Measurements from ENCODE around the gene MVD. TPM values are rescaled to one million over a fixed set of nuclear protein-coding genes. Genes with fewer than 3 reads are reported as not detected.

MVD gene
- total and polyA plus RNA-seq, 10 of the 15 experiments (the other 5 are each of a cell fraction or from before 2014, with no cell fraction given): 5.0 to 147 (median 65.0) TPM

DNA sequence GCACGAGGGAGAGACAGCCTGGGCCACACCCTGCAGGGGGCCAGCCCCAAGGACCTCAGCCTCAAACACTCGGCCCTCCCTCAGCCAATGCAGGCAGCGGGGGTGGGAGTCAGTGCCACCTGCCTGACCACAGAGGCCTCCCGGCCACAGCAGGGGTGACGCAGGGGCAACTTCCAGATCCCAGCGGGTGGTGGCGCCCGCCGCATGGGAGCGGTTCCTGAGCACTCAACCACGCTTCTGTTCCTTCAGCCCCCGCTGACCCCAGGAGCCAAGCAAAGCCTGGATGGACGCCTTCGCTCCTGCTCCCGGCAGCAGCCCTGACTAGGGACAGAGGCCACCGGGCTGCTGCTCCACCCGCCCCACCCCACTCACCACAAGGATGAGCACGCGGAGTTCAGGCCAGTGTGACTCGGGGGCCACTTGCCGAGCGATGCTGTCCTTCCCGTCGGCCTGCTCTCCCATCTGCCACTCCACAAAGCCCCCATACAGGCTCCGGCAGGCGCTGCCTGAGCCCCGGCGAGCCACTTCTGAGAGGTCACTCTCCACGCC is 7.1 kb downstream of the MVD start:
- CTCF ChIA-PET: no interaction called here
- Histone ChIP-seq H3K36me3 (ENCODE audit: control insufficient read depth in 2 of 2, insufficient read depth in 2 of 2, low read length in 1 of 2) (peaks cover 6 to 19% of the 10 kb centered on the region in 2 experiments), H3K9ac (ENCODE audit: control insufficient read depth, insufficient read depth, low read length) (no peak overlapping the region), H4K20me1 (ENCODE audit: control insufficient read depth, insufficient read depth) (no peaks in the 10 kb centered on the region), H3K4me2 (ENCODE audit: control insufficient read depth, insufficient read depth) (no peak overlapping the region), H3K9me3 (replicated peaks; ENCODE audit: control insufficient read depth, insufficient read depth, low read length) (no peaks in the 10 kb centered on the region), H3K79me2 (ENCODE audit: control insufficient read depth, insufficient read depth, low read length) (peaks cover 21% of the 10 kb centered on the region), H3K4me3 (no peak overlapping the region), H3K27me3 (replicated peaks in 1 of 2; ENCODE audit: control insufficient read depth in 2 of 2, insufficient read depth in 2 of 2, low read length in 1 of 2) (no peaks in the 10 kb centered on the region), H3K4me1 (ENCODE audit: control insufficient read depth, insufficient read depth, low read length) (peaks cover 11% of the 10 kb centered on the region), H3K27ac (ENCODE audit: control insufficient read depth, insufficient read depth) (no peak overlapping the region), H2AFZ (ENCODE audit: control insufficient read depth, low read depth, low read length) (no peak overlapping the region)
- SMC1A ChIA-PET (ENCODE audit: uncharacterized antibody, unreplicated experiment): no interaction called here
- in situ Hi-C loops (cut with MboI) (no loop called here), intact Hi-C loops (cut with micrococcal nuclease; ENCODE audit: unreplicated experiment) (no loop called here)
- TF ChIP-seq YBX1 (IDR thresholded peaks at IDR 0.05) (no peak), ZNF384 (IDR thresholded peaks at IDR 0.05; ENCODE audit: borderline replicate concordance, low read depth, low read length) (no peak), TCF7 (IDR thresholded peaks at IDR 0.05; ENCODE audit: borderline replicate concordance) (no peak), MTA3 (IDR thresholded peaks at IDR 0.05; ENCODE audit: borderline replicate concordance, low read length) (no peak), JUNB (IDR thresholded peaks at IDR 0.05) (no peak), GATAD2B (conservative IDR thresholded peaks at IDR 0.05; ENCODE audit: low read depth) (no peak), CREM (IDR thresholded peaks at IDR 0.05; ENCODE audit: low read depth) (no peak), TBL1XR1 (IDR thresholded peaks at IDR 0.05; ENCODE audit: low read depth, low read length) (no peak), POLR2A (IDR thresholded peaks at IDR 0.05; ENCODE audit: low read depth, low read length) (no peak), TCF3 (IDR thresholded peaks at IDR 0.05; ENCODE audit: borderline replicate concordance, insufficient read depth, low read depth, low read length) (no peak), CREB1 (IDR thresholded peaks at IDR 0.05; ENCODE audit: low read depth) (no peak)
- TF ChIP-seq, protein P1, sequence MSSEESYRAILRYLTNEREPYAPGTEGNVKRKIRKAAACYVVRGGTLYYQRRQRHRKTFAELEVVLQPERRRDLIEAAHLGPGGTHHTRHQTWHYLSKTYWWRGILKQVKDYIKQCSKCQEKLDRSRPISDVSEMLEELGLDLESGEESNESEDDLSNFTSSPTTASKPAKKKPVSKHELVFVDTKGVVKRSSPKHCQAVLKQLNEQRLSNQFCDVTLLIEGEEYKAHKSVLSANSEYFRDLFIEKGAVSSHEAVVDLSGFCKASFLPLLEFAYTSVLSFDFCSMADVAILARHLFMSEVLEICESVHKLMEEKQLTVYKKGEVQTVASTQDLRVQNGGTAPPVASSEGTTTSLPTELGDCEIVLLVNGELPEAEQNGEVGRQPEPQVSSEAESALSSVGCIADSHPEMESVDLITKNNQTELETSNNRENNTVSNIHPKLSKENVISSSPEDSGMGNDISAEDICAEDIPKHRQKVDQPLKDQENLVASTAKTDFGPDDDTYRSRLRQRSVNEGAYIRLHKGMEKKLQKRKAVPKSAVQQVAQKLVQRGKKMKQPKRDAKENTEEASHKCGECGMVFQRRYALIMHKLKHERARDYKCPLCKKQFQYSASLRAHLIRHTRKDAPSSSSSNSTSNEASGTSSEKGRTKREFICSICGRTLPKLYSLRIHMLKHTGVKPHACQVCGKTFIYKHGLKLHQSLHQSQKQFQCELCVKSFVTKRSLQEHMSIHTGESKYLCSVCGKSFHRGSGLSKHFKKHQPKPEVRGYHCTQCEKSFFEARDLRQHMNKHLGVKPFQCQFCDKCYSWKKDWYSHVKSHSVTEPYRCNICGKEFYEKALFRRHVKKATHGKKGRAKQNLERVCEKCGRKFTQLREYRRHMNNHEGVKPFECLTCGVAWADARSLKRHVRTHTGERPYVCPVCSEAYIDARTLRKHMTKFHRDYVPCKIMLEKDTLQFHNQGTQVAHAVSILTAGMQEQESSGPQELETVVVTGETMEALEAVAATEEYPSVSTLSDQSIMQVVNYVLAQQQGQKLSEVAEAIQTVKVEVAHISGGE (CRISPR knock-in tag; IDR thresholded peaks at IDR 0.05): no peak
- TF ChIP-seq, protein P2, sequence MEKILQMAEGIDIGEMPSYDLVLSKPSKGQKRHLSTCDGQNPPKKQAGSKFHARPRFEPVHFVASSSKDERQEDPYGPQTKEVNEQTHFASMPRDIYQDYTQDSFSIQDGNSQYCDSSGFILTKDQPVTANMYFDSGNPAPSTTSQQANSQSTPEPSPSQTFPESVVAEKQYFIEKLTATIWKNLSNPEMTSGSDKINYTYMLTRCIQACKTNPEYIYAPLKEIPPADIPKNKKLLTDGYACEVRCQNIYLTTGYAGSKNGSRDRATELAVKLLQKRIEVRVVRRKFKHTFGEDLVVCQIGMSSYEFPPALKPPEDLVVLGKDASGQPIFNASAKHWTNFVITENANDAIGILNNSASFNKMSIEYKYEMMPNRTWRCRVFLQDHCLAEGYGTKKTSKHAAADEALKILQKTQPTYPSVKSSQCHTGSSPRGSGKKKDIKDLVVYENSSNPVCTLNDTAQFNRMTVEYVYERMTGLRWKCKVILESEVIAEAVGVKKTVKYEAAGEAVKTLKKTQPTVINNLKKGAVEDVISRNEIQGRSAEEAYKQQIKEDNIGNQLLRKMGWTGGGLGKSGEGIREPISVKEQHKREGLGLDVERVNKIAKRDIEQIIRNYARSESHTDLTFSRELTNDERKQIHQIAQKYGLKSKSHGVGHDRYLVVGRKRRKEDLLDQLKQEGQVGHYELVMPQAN (conservative IDR thresholded peaks at IDR 0.05): no peak
- POLR2A ChIA-PET: no interaction called here
- RAD21 ChIA-PET (ENCODE audit: unreplicated experiment): no interaction called here
- BruUV-seq (replicated peaks): no TSS peak
- ATAC-seq (no peak), FAIRE-seq (no peak), DNase-seq (ENCODE audit: low read depth, low spot score) (no peak)
- 97% methylated on average over 28 of the region's 29 CpGs for WGBS (ENCODE audit: insufficient coverage, insufficient replicate concordance, low lambda C conversion rate, missing lambda C conversion rate)

Measured in GM12878 (cell line).